ENCODE data around the gene NFIA. TPM values are rescaled to one million over a fixed set of nuclear protein-coding genes. Genes with fewer than 3 reads are reported as not detected.

NFIA gene
- total RNA-seq, 1 donor from 2014 or later = 1.2 TPM

DNA sequence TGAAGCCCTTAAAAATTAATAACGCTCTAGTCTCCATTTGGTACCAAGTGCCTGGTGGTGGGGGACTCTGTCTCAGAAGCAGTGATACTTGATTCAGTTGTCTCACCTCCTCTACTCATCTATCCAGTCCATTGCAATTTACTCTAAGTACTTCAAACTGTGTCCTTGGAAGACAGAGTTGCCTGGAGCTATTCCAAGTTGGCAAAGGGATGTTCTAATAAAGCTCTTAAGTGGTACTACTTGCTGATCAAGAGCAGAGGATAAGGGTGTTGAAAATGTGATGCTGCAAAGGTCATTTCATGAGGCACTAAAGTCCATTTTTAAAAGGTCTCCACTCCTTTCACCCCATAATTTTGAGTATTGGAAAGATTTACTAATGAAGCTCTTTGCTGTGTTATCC is 142.2 kb downstream of the NFIA start:
- H3K27ac Mint-ChIP-seq = no peak overlapping the region
- H3K36me3 Mint-ChIP-seq (ENCODE audit: insufficient read depth) = no peaks in the 10 kb centered on the region
- H3K4me3 Mint-ChIP-seq (ENCODE audit: low read depth) = no peak overlapping the region
- no peaks in the 10 kb centered on the region for H3K9me3 Mint-ChIP-seq (ENCODE audit: low read depth)
- DNase-seq (ENCODE audit: low spot score, unreplicated experiment) = no peak
- TF ChIP-seq, protein P1, sequence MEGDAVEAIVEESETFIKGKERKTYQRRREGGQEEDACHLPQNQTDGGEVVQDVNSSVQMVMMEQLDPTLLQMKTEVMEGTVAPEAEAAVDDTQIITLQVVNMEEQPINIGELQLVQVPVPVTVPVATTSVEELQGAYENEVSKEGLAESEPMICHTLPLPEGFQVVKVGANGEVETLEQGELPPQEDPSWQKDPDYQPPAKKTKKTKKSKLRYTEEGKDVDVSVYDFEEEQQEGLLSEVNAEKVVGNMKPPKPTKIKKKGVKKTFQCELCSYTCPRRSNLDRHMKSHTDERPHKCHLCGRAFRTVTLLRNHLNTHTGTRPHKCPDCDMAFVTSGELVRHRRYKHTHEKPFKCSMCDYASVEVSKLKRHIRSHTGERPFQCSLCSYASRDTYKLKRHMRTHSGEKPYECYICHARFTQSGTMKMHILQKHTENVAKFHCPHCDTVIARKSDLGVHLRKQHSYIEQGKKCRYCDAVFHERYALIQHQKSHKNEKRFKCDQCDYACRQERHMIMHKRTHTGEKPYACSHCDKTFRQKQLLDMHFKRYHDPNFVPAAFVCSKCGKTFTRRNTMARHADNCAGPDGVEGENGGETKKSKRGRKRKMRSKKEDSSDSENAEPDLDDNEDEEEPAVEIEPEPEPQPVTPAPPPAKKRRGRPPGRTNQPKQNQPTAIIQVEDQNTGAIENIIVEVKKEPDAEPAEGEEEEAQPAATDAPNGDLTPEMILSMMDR (IDR thresholded peaks at IDR 0.05; ENCODE audit: unreplicated experiment) = no peak
- H3K27me3 Mint-ChIP-seq = peaks cover 9% of the 10 kb centered on the region
- H3K4me1 Mint-ChIP-seq (ENCODE audit: low read depth) = no peaks in the 10 kb centered on the region

DNA sequence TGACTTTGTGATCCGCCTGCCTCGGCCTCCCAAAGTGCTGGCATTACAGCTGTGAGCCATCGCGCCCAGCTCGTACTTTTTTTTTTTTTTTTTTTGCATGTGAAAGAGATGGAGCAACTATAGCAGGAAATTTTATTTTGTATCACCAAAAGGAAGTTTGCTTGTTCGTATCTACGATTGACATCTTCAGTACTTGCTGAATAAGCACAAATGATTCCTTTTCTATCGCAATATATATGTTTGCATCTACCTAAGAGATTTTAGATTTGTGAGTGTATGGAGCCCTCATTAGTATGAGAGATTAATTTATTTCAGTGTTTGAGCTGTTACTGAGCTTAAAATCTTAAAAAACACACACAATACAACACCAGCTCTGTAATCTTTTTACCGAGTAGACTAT is 143.1 kb downstream of the NFIA start:
- peaks cover 11% of the 10 kb centered on the region for H3K27me3 Mint-ChIP-seq
- no peak overlapping the region for H3K27ac Mint-ChIP-seq
- TF ChIP-seq, protein P1 (IDR thresholded peaks at IDR 0.05; ENCODE audit: unreplicated experiment) = no peak
- H3K36me3 Mint-ChIP-seq (ENCODE audit: insufficient read depth) = no peaks in the 10 kb centered on the region
- H3K4me1 Mint-ChIP-seq (ENCODE audit: low read depth) = no peaks in the 10 kb centered on the region
- H3K4me3 Mint-ChIP-seq (ENCODE audit: low read depth) = no peak overlapping the region
- no peaks in the 10 kb centered on the region for H3K9me3 Mint-ChIP-seq (ENCODE audit: low read depth)
- no peak for DNase-seq (ENCODE audit: low spot score, unreplicated experiment)

- H3K4me3 Mint-ChIP-seq (ENCODE audit: low read depth) = no peak overlapping the region
- no peaks in the 10 kb centered on the region for H3K9me3 Mint-ChIP-seq (ENCODE audit: low read depth)
- H3K27me3 Mint-ChIP-seq = peaks cover 15% of the 10 kb centered on the region
- no peak for DNase-seq (ENCODE audit: low spot score, unreplicated experiment)
- TF ChIP-seq, protein P1 (IDR thresholded peaks at IDR 0.05; ENCODE audit: unreplicated experiment) = no peak
- H3K27ac Mint-ChIP-seq = peak overlapping the region; percentile 15
- no peaks in the 10 kb centered on the region for H3K4me1 Mint-ChIP-seq (ENCODE audit: low read depth)
- H3K36me3 Mint-ChIP-seq (ENCODE audit: insufficient read depth) = no peaks in the 10 kb centered on the region
These were observed 144.6 kb downstream of the NFIA start for GRCh38 chr1:61226791-61227567.

DNA sequence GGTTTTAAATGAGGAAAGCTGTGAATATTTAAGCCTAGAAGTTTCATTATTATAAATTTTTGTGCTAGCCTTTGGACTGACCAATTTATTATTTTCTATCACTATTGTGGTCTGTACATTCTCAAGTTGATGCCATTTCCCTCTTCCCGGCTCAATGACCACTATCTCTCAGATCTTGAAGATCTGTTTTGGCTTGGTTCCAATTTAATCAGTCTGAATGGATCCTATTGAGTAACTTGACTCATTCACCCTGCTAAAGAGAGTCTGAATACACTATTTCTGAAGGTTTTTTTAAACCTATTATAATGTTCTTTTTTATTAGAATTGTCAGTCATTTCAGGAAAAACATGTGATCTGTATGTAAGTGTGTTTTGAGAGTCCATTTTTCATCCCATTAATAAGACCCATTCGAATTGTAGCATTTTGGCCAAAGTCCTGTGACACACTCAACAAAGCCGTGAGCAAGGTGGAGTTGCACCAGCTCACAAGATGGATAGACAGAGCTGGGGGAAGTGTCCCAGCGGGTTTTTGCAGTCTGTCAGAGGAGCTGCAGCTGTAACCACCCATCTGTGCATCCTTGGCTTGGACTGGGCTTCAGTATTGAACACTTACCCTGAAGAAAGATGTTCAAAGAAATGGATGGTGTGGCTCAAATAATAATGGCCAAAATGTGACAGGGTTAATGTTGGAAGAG is 145.6 kb downstream of the NFIA start:
- Mint-ChIP-seq H3K4me3 (ENCODE audit: low read depth) (no peak overlapping the region), H3K27ac (no peak overlapping the region), H3K4me1 (ENCODE audit: low read depth) (no peaks in the 10 kb centered on the region), H3K36me3 (ENCODE audit: insufficient read depth) (no peaks in the 10 kb centered on the region), H3K27me3 (peaks cover 15% of the 10 kb centered on the region), H3K9me3 (ENCODE audit: low read depth) (no peaks in the 10 kb centered on the region)
- TF ChIP-seq, protein P1 (IDR thresholded peaks at IDR 0.05; ENCODE audit: unreplicated experiment) = no peak
- DNase-seq (ENCODE audit: low spot score, unreplicated experiment) = no peak

DNA sequence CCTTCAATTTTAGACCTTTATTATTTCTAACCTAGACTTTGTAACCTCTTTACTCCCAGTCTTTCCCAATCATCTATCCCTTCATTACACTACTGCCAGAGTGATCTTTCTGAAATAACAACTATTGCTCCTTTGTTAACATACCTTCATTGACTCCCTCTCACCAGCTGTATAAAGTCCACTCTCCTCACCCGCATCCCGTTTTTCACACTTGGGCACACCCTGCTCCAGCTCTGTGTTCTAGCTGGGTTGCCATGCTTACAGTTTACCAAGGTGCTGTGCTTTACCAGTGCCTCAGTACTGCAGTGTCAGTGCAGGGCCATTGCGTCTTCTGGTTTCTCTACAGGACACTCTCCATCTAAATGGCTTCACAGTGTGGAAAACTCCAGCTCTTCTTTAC is 148.2 kb downstream of the NFIA start:
- no peaks in the 10 kb centered on the region for H3K36me3 Mint-ChIP-seq (ENCODE audit: insufficient read depth)
- H3K27me3 Mint-ChIP-seq = peaks cover 21% of the 10 kb centered on the region
- H3K27ac Mint-ChIP-seq = no peak overlapping the region
- no peak for DNase-seq (ENCODE audit: low spot score, unreplicated experiment)
- H3K9me3 Mint-ChIP-seq (ENCODE audit: low read depth) = no peaks in the 10 kb centered on the region
- TF ChIP-seq, protein P1 (IDR thresholded peaks at IDR 0.05; ENCODE audit: unreplicated experiment) = no peak
- H3K4me1 Mint-ChIP-seq (ENCODE audit: low read depth) = no peaks in the 10 kb centered on the region
- H3K4me3 Mint-ChIP-seq (ENCODE audit: low read depth) = no peak overlapping the region

All from progenitor cell of endocrine pancreas (in vitro differentiated cells).